HFFc6 (cell line): ENCODE measurements around the gene TACR1. TPM values are rescaled to one million over a fixed set of nuclear protein-coding genes. Genes with fewer than 3 reads are reported as not detected.

Source experiments
- DNase-seq: peaks from one replicate; pipeline ENCODE4 v3.0.0-alpha.2; 2018
- H3K27ac Mint-ChIP-seq: 2 replicates; pipeline ENCODE4 v1.8.0; 2020; ENCODE audit warnings: mild to moderate bottlenecking, mixed read lengths
- H3K27me3 Mint-ChIP-seq: 2 replicates; pipeline ENCODE4 v1.8.0; 2021; ENCODE audit warnings: mild to moderate bottlenecking, moderate library complexity, mixed read lengths; ENCODE audit not compliant: insufficient read depth
- H3K36me3 Mint-ChIP-seq: 2 replicates; pipeline ENCODE4 v1.8.0; 2021; ENCODE audit warnings: low read depth, mixed read lengths
- H3K4me1 Mint-ChIP-seq: 2 replicates; pipeline ENCODE4 v1.8.0; 2020; ENCODE audit warnings: low read depth, mixed read lengths
- H3K4me3 Mint-ChIP-seq: 2 replicates; pipeline ENCODE4 v1.8.0; 2020; ENCODE audit warnings: mild to moderate bottlenecking, moderate library complexity, mixed read lengths
- H3K9me3 Mint-ChIP-seq: 2 replicates; pipeline ENCODE4 v1.8.0; 2020; ENCODE audit warnings: mild to moderate bottlenecking, mixed read lengths
- total RNA-seq, 6 experiments: library from RNA; stranded (reverse); fragmentation: NEBNext Ultra II Directional; extraction: Animal tissue kit (Norgen Biotek cat#: 25700); gene quantifications; 2 replicates in 1 of 6; 3 replicates in 5 of 6; pipeline ENCODE4 v1.2.3, GENCODE V29; 2021
- TF ChIP-seq, protein P1 (sequence below): fragments of 200-600 bp; sonication (generic); IDR thresholded peaks from 2 replicates; pipeline ENCODE4 v1.5.0; 2021; ENCODE audit warnings: antibody characterized with exemption, mild to moderate bottlenecking

TACR1 gene
- total RNA-seq, 6 experiments from 2014 or later, result 0.10 to 0.18 (median 0.17) TPM; not detected in 1

DNA sequence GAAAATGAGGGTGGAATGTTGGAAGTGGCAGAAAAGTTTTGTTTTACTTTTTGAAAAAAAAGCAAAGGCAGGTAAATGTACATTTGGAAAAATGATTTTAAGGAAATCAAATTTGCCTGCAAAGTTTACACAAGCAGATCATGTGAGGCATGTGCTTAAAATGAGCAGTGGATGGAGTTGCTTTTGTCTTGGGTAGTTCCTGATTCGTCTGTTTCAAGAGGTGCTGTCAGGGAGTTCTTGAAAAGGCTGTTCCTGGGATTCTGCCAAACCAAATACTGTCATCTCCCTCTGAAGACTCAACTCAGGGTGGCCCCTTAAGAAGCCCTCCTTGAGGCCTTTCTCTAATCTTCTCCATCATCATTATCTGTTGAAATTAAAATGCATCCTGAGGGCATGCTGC lies 59.0 kb downstream of the TACR1 start:
- H3K4me3 Mint-ChIP-seq, result no peak overlapping the region
- no peak overlapping the region for H3K27ac Mint-ChIP-seq
- H3K4me1 Mint-ChIP-seq, result no peaks in the 10 kb centered on the region
- TF ChIP-seq, protein P1, sequence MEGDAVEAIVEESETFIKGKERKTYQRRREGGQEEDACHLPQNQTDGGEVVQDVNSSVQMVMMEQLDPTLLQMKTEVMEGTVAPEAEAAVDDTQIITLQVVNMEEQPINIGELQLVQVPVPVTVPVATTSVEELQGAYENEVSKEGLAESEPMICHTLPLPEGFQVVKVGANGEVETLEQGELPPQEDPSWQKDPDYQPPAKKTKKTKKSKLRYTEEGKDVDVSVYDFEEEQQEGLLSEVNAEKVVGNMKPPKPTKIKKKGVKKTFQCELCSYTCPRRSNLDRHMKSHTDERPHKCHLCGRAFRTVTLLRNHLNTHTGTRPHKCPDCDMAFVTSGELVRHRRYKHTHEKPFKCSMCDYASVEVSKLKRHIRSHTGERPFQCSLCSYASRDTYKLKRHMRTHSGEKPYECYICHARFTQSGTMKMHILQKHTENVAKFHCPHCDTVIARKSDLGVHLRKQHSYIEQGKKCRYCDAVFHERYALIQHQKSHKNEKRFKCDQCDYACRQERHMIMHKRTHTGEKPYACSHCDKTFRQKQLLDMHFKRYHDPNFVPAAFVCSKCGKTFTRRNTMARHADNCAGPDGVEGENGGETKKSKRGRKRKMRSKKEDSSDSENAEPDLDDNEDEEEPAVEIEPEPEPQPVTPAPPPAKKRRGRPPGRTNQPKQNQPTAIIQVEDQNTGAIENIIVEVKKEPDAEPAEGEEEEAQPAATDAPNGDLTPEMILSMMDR, result no peak
- DNase-seq, result no peak
- H3K9me3 Mint-ChIP-seq, result no peaks in the 10 kb centered on the region
- no peaks in the 10 kb centered on the region for H3K36me3 Mint-ChIP-seq
- H3K27me3 Mint-ChIP-seq, result peaks cover 15% of the 10 kb centered on the region

DNA sequence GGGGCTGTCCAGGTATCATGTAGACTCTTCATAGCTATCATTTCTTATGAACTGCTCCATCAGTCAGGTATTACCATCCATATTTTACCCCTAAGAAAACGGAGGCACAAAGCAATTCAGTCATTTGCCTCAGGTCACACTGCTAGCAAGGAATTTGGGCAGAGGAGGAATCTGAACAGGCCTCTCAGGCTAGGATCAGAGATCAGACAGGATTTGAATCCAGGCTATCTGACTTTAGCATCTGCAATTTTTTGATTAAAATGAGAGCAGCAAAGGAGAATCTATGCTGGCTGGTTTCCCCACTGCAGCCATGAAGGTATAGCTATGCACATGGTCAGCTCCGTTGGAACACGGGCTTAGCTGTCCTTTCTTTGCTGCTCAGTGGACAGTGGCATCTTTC lies 60.1 kb downstream of the TACR1 start:
- H3K36me3 Mint-ChIP-seq, result no peaks in the 10 kb centered on the region
- peaks cover 4% of the 10 kb centered on the region; the same call in 1 of the 2 replicates for H3K4me1 Mint-ChIP-seq
- H3K4me3 Mint-ChIP-seq, result no peak overlapping the region
- TF ChIP-seq, protein P1, result no peak
- no peak overlapping the region for H3K27ac Mint-ChIP-seq
- no peak for DNase-seq
- H3K9me3 Mint-ChIP-seq, result no peaks in the 10 kb centered on the region
- peaks cover 15% of the 10 kb centered on the region for H3K27me3 Mint-ChIP-seq

DNA sequence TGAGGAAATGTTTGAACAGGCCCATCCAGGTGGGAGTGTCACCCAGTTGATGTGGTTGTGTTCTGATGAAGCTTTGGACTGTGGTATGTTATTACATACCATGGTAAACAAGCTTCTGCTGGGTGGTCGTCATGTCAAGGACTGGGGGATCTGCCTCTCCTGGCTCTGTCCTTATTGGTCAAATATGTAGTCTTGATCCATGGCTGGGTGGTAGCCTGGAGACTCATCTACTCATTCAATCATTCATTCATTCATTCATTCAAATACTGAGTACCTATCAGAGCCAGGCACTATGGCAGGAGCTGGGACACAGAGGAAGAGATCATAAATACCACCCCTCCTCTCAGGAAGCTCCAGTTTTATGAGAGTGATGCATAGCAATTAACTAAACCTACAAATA lies 60.8 kb downstream of the TACR1 start:
- H3K27me3 Mint-ChIP-seq, result peaks cover 13% of the 10 kb centered on the region
- H3K9me3 Mint-ChIP-seq, result no peaks in the 10 kb centered on the region
- no peaks in the 10 kb centered on the region for H3K36me3 Mint-ChIP-seq
- no peak overlapping the region for H3K27ac Mint-ChIP-seq
- peaks cover 10% of the 10 kb centered on the region; the same call in 1 of the 2 replicates for H3K4me1 Mint-ChIP-seq
- no peak for DNase-seq
- no peak overlapping the region for H3K4me3 Mint-ChIP-seq
- TF ChIP-seq, protein P1, result no peak

DNA sequence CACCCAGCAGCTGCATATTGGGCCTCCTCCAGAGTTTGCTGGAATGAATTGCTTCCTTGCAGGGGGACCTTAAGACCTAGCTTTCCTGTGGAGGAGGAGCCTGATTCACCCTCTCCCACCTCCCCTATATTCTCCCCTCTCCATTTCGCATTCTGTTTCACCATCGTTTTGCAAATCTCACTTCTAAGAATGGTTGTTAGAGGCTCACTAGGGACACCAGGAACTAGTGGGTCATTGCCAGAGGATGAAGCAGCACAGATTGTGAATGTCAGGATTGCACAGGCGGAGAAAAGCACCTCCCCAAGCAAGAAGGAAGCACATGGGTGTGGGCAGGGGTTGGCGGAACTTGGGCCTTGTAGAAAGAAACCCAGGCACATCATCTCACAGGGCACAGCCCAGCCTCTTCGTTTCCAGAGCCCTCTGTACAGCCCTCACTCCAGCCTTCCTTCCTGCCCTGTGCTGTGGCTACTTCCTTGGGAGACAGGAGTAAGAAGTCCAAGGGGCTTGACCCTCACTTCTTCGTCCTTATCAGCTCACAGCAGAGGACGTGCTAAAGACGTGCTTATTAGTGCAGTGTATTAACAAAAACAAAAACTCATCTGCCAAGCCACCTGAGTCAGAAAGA lies 63.4 kb downstream of the TACR1 start:
- no peaks in the 10 kb centered on the region for H3K36me3 Mint-ChIP-seq
- TF ChIP-seq, protein P1, result no peak

DNA sequence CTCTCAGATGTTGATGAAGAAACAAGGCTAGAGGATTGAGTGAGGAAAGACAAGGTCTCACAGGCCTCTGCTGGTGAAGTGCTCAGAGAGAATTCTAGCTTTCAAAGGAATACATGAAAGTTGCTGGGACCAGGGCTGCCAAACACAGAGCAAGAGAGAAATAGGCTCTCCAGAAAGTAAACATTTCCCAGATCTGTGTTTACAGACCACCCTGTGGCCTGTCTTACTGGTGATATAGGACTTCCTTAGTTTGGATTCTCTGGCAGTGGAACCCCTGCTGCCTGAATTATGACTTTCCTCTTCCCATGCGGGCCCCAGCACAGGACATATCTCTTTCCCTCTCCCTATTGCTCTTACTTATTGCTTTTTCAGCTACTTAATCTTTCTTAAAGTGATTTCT lies 64.5 kb downstream of the TACR1 start:
- 0 out of 2 replicates have a peak, but pooled peaks cover 4% of the 10 kb centered on the region for H3K27me3 Mint-ChIP-seq
- H3K4me1 Mint-ChIP-seq, result peaks cover 12% of the 10 kb centered on the region; the same call in 1 of the 2 replicates
- H3K9me3 Mint-ChIP-seq, result no peaks in the 10 kb centered on the region
- H3K36me3 Mint-ChIP-seq, result no peaks in the 10 kb centered on the region
- TF ChIP-seq, protein P1, result no peak
- H3K27ac Mint-ChIP-seq, result no peak overlapping the region
- DNase-seq, result no peak
- H3K4me3 Mint-ChIP-seq, result no peak overlapping the region

More for the DNA sequence above, 63.4 kb downstream of the TACR1 start:
- H3K4me3 Mint-ChIP-seq, result no peak overlapping the region
- no peaks in the 10 kb centered on the region for H3K9me3 Mint-ChIP-seq
- no peak for DNase-seq
- peaks cover 12% of the 10 kb centered on the region; the same call in 1 of the 2 replicates for H3K4me1 Mint-ChIP-seq
- H3K27ac Mint-ChIP-seq, result no peak overlapping the region
- H3K27me3 Mint-ChIP-seq, result peaks cover 5% of the 10 kb centered on the region; the same call in 1 of the 2 replicates
